A673 (cell line): ENCODE measurements around the gene NLRP9.
"Not testable (repeated sequence)": the region's sequence is repeated elsewhere in the genome, so short reads cannot be mapped to it uniquely, and the experiment has no call there.

Experiments
- CTCF ChIP-seq: fragments of 300-800, 200-600 bp; sonication (generic); conservative IDR thresholded peaks from 2 replicates; pipeline ENCODE4 v1.5.1; 2017; ENCODE audit warnings: low read depth, mild to moderate bottlenecking, antibody characterized with exemption, low read length, moderate library complexity, mixed read lengths
- EZH2 ChIP-seq: fragments of 200-600 bp; sonication (generic); IDR thresholded peaks from 2 replicates; pipeline ENCODE4 v1.6.1; 2017; ENCODE audit warnings: borderline replicate concordance, low read depth, mild to moderate bottlenecking, mixed read lengths, antibody characterized with exemption, low read length; ENCODE audit not compliant: poor library complexity, severe bottlenecking

- not testable (repeated sequence) for TF ChIP-seq EZH2, CTCF
These were observed 20.6 kb upstream of the NLRP9 start, which contains the start of gene RFPL4A for GRCh38 chr19:55758797-55759196.
